MM.1S (cell line): ENCODE results near the gene GTF2H2C.

Experiments used
- CTCF ChIP-seq: fragments of 300-600 bp; sonication (generic); IDR thresholded peaks from 2 replicates; pipeline ENCODE4 v1.5.1; 2016; ENCODE audit warnings: antibody characterized with exemption, low read length, mixed read lengths
- EZH2phosphoT487 ChIP-seq: fragments of 300-600 bp; sonication (generic); IDR thresholded peaks from 2 replicates; pipeline ENCODE4 v1.6.1; 2018; ENCODE audit warnings: antibody characterized with exemption, low read length

DNA sequence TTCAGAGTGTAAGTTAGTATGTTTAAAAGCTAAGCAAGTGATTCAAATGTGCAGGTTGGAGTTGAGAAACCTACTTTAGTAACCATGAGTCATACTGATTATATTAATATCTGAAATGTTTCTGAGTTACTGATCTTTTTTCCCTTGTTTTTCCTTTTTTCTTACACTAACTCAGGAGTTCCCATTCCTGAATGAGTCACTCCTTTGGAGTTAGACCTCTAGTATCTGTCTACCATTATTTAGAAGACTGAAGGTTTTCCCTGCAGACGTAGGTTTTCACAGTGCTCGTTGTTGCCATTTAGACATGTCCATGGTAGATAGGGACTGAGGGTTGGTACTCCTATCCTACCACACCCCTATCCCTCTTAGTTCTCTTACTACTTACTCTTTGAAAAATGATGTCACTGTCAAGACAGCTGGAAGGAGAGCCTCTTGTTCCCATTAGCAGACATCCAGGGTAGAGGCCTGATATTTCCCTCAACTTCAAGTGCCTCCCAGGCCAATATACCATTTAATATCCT, 47.2 kb upstream of the GTF2H2C start:
- no peak for TF ChIP-seq CTCF
- no peak for TF ChIP-seq EZH2phosphoT487
